Endothelial cell of umbilical vein (primary cell): ENCODE measurements around the gene PLXNA1. TPM values are rescaled to one million over a fixed set of nuclear protein-coding genes. Genes with fewer than 3 reads are reported as not detected.

ENCODE experiments used
- BruUV-seq: library from RNA; stranded (reverse); fragments of 400-500 nt; replicated peaks from 2 replicates; lab custom pipeline; 2021; lab: Mats Ljungman, UMichigan
- CTCF ChIA-PET: fragments of 300-600, 350-600 bp; sonication (Branson Sonifier 250); formaldehyde crosslinking; loops from one replicate; lab custom pipeline; 2021; ENCODE audit warnings: antibody characterized with exemption, inconsistent platforms; lab: Charles Lee
- POLR2A ChIA-PET: fragments of 300-600, 350-600 bp; sonication (Branson Sonifier 250); formaldehyde crosslinking; loops from one replicate; lab custom pipeline; 2021; ENCODE audit warnings: antibody characterized with exemption, inconsistent platforms; lab: Charles Lee
- DNase-seq: peaks from one replicate; pipeline ENCODE4 v3.0.0-alpha.2; 2011; ENCODE audit warnings: low read depth, low spot score
- FAIRE-seq: peaks from 2 replicates; lab custom pipeline; 2011; peaks lifted over from hg19 to GRCh38; lab: Jason Lieb, UNC
- H2AFZ ChIP-seq: 2 replicates; pipeline ENCODE4 v1.6.0; 2012; ENCODE audit warnings: low read depth, low read length, control low read depth, inconsistent platforms
- H3K27ac ChIP-seq: 2 replicates; pipeline ENCODE4 v1.5.1; 2011; ENCODE audit warnings: low read depth, mild to moderate bottlenecking, control low read depth, low read length, moderate library complexity; ENCODE audit not compliant: insufficient read depth
- H3K27me3 ChIP-seq, 2 experiments: 2 replicates each; pipeline versions ENCODE4 v1.6.0 to v1.6.1; 2011; ENCODE audit warnings: low read length in 2 of 2, mixed read lengths in 1 of 2; ENCODE audit not compliant: control insufficient read depth in 2 of 2, insufficient read depth in 2 of 2
- H3K36me3 ChIP-seq, 2 experiments: 2 replicates in 1 of 2; 3 replicates in 1 of 2; pipeline ENCODE4 v1.5.1; 2011; ENCODE audit warnings: low read length in 2 of 2, mild to moderate bottlenecking in 1 of 2, moderate library complexity in 1 of 2; ENCODE audit not compliant: control insufficient read depth in 2 of 2, insufficient read depth in 2 of 2; ENCODE audit errors: extremely low read depth in 1 of 2
- H3K4me1 ChIP-seq: 3 replicates; pipeline ENCODE4 v1.5.1; 2011; ENCODE audit warnings: mild to moderate bottlenecking, low read length; ENCODE audit not compliant: control insufficient read depth, insufficient read depth; ENCODE audit errors: extremely low read depth
- H3K4me2 ChIP-seq: 2 replicates; pipeline ENCODE4 v1.6.1; 2011; ENCODE audit warnings: low read length, control low read depth, mixed read lengths; ENCODE audit not compliant: insufficient read depth
- H3K4me3 ChIP-seq, 3 experiments: fragments of 200-600 bp in 1 of 3; sonication (generic), shearing (Covaris generic) in 1 of 3; replicated peaks in 1 of 3; 2 replicates each; pipeline ENCODE4 v1.5.1; 2011 to 2016; ENCODE audit warnings: control low read depth in 3 of 3, low read length in 3 of 3, mild to moderate bottlenecking in 2 of 3, inconsistent platforms in 1 of 3, low read depth in 1 of 3, moderate library complexity in 1 of 3; ENCODE audit not compliant: insufficient read depth in 1 of 3
- H3K79me2 ChIP-seq: 2 replicates; pipeline ENCODE4 v1.6.0; 2012; ENCODE audit warnings: low read length, inconsistent platforms; ENCODE audit not compliant: control insufficient read depth, insufficient read depth
- H3K9ac ChIP-seq: replicated peaks from 2 replicates; pipeline ENCODE3; 2011; ENCODE audit warnings: low read length, control low read depth; ENCODE audit not compliant: insufficient read depth; ENCODE audit errors: extremely low read depth
- H3K9me1 ChIP-seq: replicated peaks from 3 replicates; pipeline ENCODE4 v1.6.0; 2011; ENCODE audit warnings: mild to moderate bottlenecking, low read length; ENCODE audit not compliant: control insufficient read depth, insufficient read depth; ENCODE audit errors: extremely low read depth
- H3K9me3 ChIP-seq: replicated peaks from 2 replicates; pipeline ENCODE4 v1.5.1; 2012; ENCODE audit warnings: low read length, inconsistent platforms; ENCODE audit not compliant: control insufficient read depth, insufficient read depth
- H4K20me1 ChIP-seq: replicated peaks from 2 replicates; pipeline ENCODE3; 2011; ENCODE audit warnings: mild to moderate bottlenecking, low read length; ENCODE audit not compliant: control insufficient read depth, insufficient read depth; ENCODE audit errors: extremely low read depth
- EZH2 ChIP-seq: IDR thresholded peaks from 2 replicates; pipeline ENCODE4 v1.6.1; 2012; ENCODE audit warnings: borderline replicate concordance, low read depth, mild to moderate bottlenecking, moderate library complexity, low read length, inconsistent platforms; ENCODE audit not compliant: severe bottlenecking
- FOS ChIP-seq: IDR thresholded peaks from 2 replicates; pipeline ENCODE4 v1.6.1; 2011; ENCODE audit warnings: mild to moderate bottlenecking, low read length, moderate library complexity, borderline replicate concordance; ENCODE audit not compliant: insufficient read depth
- GATA2 ChIP-seq: IDR thresholded peaks from 2 replicates; pipeline ENCODE4 v1.7.0; 2011; ENCODE audit warnings: low read depth, mild to moderate bottlenecking, moderate library complexity, mixed read lengths, low read length; ENCODE audit not compliant: insufficient read length, insufficient read depth
- JUN ChIP-seq: IDR thresholded peaks from 2 replicates; pipeline ENCODE4 v1.6.1; 2011; ENCODE audit warnings: borderline replicate concordance, low read depth; ENCODE audit not compliant: insufficient read length, insufficient read depth
- POLR2A ChIP-seq: IDR thresholded peaks from 2 replicates; pipeline ENCODE4 v1.6.1; 2012; ENCODE audit warnings: low read depth, mild to moderate bottlenecking, control low read depth, low read length
- POLR2AphosphoS5 ChIP-seq: IDR thresholded peaks from 2 replicates; pipeline ENCODE4 v1.6.1; 2012; ENCODE audit warnings: low read depth, mild to moderate bottlenecking, control low read depth, low read length, moderate library complexity; ENCODE audit not compliant: insufficient read depth
- dilution Hi-C: fragments of 300-500 bp; cut with MboI; formaldehyde crosslinking; loops from one replicate; pipeline ENCODE4 v1.15.0; 2019; ENCODE audit warnings: low sequenced_read_pairs; ENCODE audit not compliant: extremely low pct_ligation_motif_present
- intact Hi-C: fragments of 100-400 bp; cut with micrococcal nuclease; formaldehyde crosslinking; loops from one replicate; pipeline ENCODE4 v1.10.0; 2022
- polyA plus RNA-seq, 4 experiments: library from polyadenylated mRNA; depleted of rRNA in 3 of 4; stranded (reverse) in 3 of 4; unstranded in 1 of 4; fragments of >200 nt; gene quantifications; 2 replicates each; pipeline versions ENCODE4 v1.2.1 to v1.2.3, GENCODE V29; 2011 to 2012; ENCODE audit warnings: missing spikeins in 1 of 4
- total RNA-seq: library from RNA; stranded (reverse); gene quantifications from 2 replicates; pipeline ENCODE4 v1.2.3, GENCODE V29; 2021
- TF ChIP-seq, protein P1 (sequence below), 2 donors: IDR thresholded peaks; 1 replicate in 1 of 2; 2 replicates in 1 of 2; pipeline ENCODE4 v1.5.1; 2011; ENCODE audit warnings: low read length in 2 of 2, mild to moderate bottlenecking in 2 of 2, moderate library complexity in 2 of 2, control low read depth in 1 of 2, inconsistent platforms in 1 of 2, low read depth in 1 of 2; ENCODE audit not compliant: insufficient read depth in 1 of 2; ENCODE audit errors: extremely low read depth in 1 of 2
- TF ChIP-seq, protein P2 (sequence below): IDR thresholded peaks from 2 replicates; pipeline ENCODE4 v1.6.1; 2011; ENCODE audit not compliant: insufficient read depth, insufficient read length

The PLXNA1 gene
- total and polyA plus RNA-seq, 2 donors (not counting 3 experiments of a cell fraction or from before 2014, with no cell fraction given) = 14.1 to 18.4 TPM

DNA sequence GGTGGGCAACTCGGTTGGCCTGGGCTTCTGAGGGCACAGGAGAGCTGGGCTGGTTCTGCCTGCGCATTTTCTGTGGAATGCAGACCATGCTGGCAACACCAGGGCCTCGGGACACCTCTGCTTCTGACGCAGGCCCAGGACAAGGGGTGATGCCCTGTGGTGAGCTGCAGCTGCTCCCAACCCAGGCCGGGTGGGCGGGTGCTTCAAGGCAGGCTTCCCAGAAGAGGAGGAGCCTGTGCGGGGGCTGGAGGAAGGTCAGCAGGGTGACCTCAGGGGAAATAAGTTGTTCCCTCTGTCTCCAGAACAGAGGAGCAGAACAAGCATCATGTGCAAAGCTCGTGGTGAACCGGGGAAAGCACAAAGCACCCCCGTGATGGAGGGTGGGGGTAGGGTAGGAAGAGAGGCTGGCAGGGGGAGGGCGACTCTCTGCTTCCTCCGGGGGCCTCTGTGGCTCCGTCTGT is 11.0 kb upstream of the PLXNA1 start:
- FAIRE-seq = no peak
- H3K9ac ChIP-seq = no peak overlapping the region

More for the DNA sequence above, 11.0 kb upstream of the PLXNA1 start:
- CTCF ChIA-PET = interaction anchor here (5.4 kb wide), 1 partner anchor 10 kb away, joined by 35 read pairs; the partner anchor contains the start of gene PLXNA1
- POLR2A ChIA-PET = no interaction called here
- H4K20me1 ChIP-seq = no peaks in the 10 kb centered on the region
- no peak overlapping the region for H3K27ac ChIP-seq
- H3K4me2 ChIP-seq = no peak overlapping the region
- dilution Hi-C loops = no loop called here
- no peak overlapping the region for H3K4me3 ChIP-seq
- intact Hi-C loops = no loop called here
- H3K9me1 ChIP-seq = no peaks in the 10 kb centered on the region
- TF ChIP-seq EZH2 = no peak
- no peak for TF ChIP-seq POLR2A
- TF ChIP-seq, protein P1, sequence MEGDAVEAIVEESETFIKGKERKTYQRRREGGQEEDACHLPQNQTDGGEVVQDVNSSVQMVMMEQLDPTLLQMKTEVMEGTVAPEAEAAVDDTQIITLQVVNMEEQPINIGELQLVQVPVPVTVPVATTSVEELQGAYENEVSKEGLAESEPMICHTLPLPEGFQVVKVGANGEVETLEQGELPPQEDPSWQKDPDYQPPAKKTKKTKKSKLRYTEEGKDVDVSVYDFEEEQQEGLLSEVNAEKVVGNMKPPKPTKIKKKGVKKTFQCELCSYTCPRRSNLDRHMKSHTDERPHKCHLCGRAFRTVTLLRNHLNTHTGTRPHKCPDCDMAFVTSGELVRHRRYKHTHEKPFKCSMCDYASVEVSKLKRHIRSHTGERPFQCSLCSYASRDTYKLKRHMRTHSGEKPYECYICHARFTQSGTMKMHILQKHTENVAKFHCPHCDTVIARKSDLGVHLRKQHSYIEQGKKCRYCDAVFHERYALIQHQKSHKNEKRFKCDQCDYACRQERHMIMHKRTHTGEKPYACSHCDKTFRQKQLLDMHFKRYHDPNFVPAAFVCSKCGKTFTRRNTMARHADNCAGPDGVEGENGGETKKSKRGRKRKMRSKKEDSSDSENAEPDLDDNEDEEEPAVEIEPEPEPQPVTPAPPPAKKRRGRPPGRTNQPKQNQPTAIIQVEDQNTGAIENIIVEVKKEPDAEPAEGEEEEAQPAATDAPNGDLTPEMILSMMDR (IDR thresholded peaks at IDR 0.05; ENCODE audit: extremely low read depth in 1 of 2, insufficient read depth in 1 of 2, low read depth in 1 of 2, low read length in 2 of 2) = no peak
- TF ChIP-seq JUN = no peak
- no peak for TF ChIP-seq POLR2AphosphoS5
- no peak for TF ChIP-seq GATA2
- TF ChIP-seq, protein P2, sequence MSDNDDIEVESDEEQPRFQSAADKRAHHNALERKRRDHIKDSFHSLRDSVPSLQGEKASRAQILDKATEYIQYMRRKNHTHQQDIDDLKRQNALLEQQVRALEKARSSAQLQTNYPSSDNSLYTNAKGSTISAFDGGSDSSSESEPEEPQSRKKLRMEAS = no peak
- no peak for TF ChIP-seq FOS
- no peaks in the 10 kb centered on the region for H3K4me1 ChIP-seq
- no peaks in the 10 kb centered on the region for H3K79me2 ChIP-seq
- no peak for DNase-seq
- no peaks in the 10 kb centered on the region for H3K36me3 ChIP-seq
- no peak overlapping the region for H2AFZ ChIP-seq
- H3K9me3 ChIP-seq = no peaks in the 10 kb centered on the region
- BruUV-seq = no TSS peak
- H3K27me3 ChIP-seq = peaks cover 11 to 15% of the 10 kb centered on the region in 2 experiments
